Measurements from ENCODE around the gene TRIM75.
"Not testable (repeated sequence)": the region's sequence is repeated elsewhere in the genome, so short reads cannot be mapped to it uniquely, and the experiment has no call there.

The TRIM75 gene

GRCh38 chr4:165053645-165054044 lies at the start of gene TRIM75:
Gene TRIM75 (plus strand): TSS chr4:165053866. CDS start chr4:165059148, 5,282 bp downstream.
- DNase-seq, result no peak

GRCh38 chr4:165005352-165005925 lies 48.2 kb upstream of the TRIM75 start:
- DNase-seq, result no peak

- no peak for DNase-seq
Observed at GRCh38 chr4:165006456-165006855, 47.2 kb upstream of the TRIM75 start.

- DNase-seq, result no peak
Observed at GRCh38 chr4:165006886-165007285, 46.8 kb upstream of the TRIM75 start.

GRCh38 chr4:165009493-165010227 lies 44.0 kb upstream of the TRIM75 start:
- no peak for DNase-seq

GRCh38 chr4:165010487-165010886 lies 43.2 kb upstream of the TRIM75 start:
- no peak for DNase-seq

GRCh38 chr4:165010991-165011390 lies 42.7 kb upstream of the TRIM75 start:
- no peak for DNase-seq

- DNase-seq, result no peak
Observed at GRCh38 chr4:165011403-165011802, 42.3 kb upstream of the TRIM75 start.

GRCh38 chr4:165013691-165014090 lies 40.0 kb upstream of the TRIM75 start:
- DNase-seq, result no peak

- DNase-seq, result no peak
Observed at GRCh38 chr4:165016971-165017370, 36.7 kb upstream of the TRIM75 start.

- DNase-seq, result not testable (repeated sequence)
Observed at GRCh38 chr4:165019995-165020394, 33.7 kb upstream of the TRIM75 start.

GRCh38 chr4:165025782-165026181 lies 27.9 kb upstream of the TRIM75 start:
- DNase-seq, result not testable (repeated sequence)

GRCh38 chr4:165027762-165028402 lies 25.8 kb upstream of the TRIM75 start:
- DNase-seq, result no peak

GRCh38 chr4:165031436-165032211 lies 22.0 kb upstream of the TRIM75 start, which contains the start of gene TRIM60:
Gene TRIM60 (plus strand): TSS chr4:165031999. CDS start chr4:165040073, 8,074 bp downstream.
- DNase-seq, result no peak

GRCh38 chr4:165048170-165048569 lies 5.5 kb upstream of the TRIM75 start:
- no peak for DNase-seq

- no peak for DNase-seq
Observed at GRCh38 chr4:165052627-165053026, 1.0 kb upstream of the TRIM75 start.

- DNase-seq, result no peak
Observed at GRCh38 chr4:165055601-165056000, 1.9 kb downstream of the TRIM75 start.

GRCh38 chr4:165058666-165059065 lies 5.0 kb downstream of the TRIM75 start:
- no peak for DNase-seq

- no peak for DNase-seq
Observed at GRCh38 chr4:165059386-165059785, 5.7 kb downstream of the TRIM75 start.

GRCh38 chr4:165060938-165061337 lies 7.3 kb downstream of the TRIM75 start:
- DNase-seq, result no peak

GRCh38 chr4:165070560-165070959 lies 16.9 kb downstream of the TRIM75 start:
- no peak for DNase-seq

GRCh38 chr4:165073346-165073745 lies 19.7 kb downstream of the TRIM75 start:
- DNase-seq, result not testable (repeated sequence)

GRCh38 chr4:165077034-165077578 lies 23.4 kb downstream of the TRIM75 start:
- no peak for DNase-seq
